Skeletal muscle tissue (tissue), 4 donors: ENCODE measurements around the gene ZDHHC11. TPM values are rescaled to one million over a fixed set of nuclear protein-coding genes. Genes with fewer than 3 reads are reported as not detected.
"Not testable (repeated sequence)": the region's sequence is repeated elsewhere in the genome, so short reads cannot be mapped to it uniquely, and the experiment has no call there.

ENCODE experiments used
- H3K27ac ChIP-seq: one replicate; pipeline ENCODE4 v1.7.0; 2013; ENCODE audit warnings: mild to moderate bottlenecking, low read depth, low read length, inconsistent platforms
- H3K27me3 ChIP-seq, 3 donors: one replicate each; pipeline ENCODE4 v1.7.0; 2013; ENCODE audit warnings: low read length in 3 of 3; ENCODE audit not compliant: control insufficient read depth in 3 of 3, insufficient read depth in 3 of 3
- H3K36me3 ChIP-seq, 3 donors: one replicate each; pipeline ENCODE4 v1.7.0; 2013; ENCODE audit warnings: low read length in 3 of 3; ENCODE audit not compliant: control insufficient read depth in 3 of 3, insufficient read depth in 3 of 3
- H3K4me1 ChIP-seq, 3 donors: one replicate each; pipeline ENCODE4 v1.7.0; 2013; ENCODE audit warnings: low read length in 3 of 3, mild to moderate bottlenecking in 3 of 3; ENCODE audit not compliant: control insufficient read depth in 3 of 3, insufficient read depth in 3 of 3
- H3K4me3 ChIP-seq, 3 donors: one replicate each; pipeline ENCODE4 v1.7.0; 2013; ENCODE audit warnings: low read length in 3 of 3
- H3K9ac ChIP-seq, 3 donors: one replicate each; pipeline ENCODE4 v1.7.0; 2013; ENCODE audit warnings: low read length in 3 of 3, mild to moderate bottlenecking in 3 of 3, moderate library complexity in 2 of 3, low read depth in 1 of 3
- H3K9me3 ChIP-seq, 3 donors: one replicate each; pipeline ENCODE4 v1.7.0; 2013; ENCODE audit warnings: low read length in 3 of 3; ENCODE audit not compliant: control insufficient read depth in 3 of 3
- total RNA-seq: library from RNA; depleted of rRNA; stranded (reverse); fragments of >200 nt; gene quantifications from one replicate; pipeline ENCODE4 v1.2.3, GENCODE V29; 2014
- donor health status: Osteomylitis.

Gene ZDHHC11
- total RNA-seq, 1 donor from 2014 or later = 1.0 TPM

GRCh38 chr5:762996-763395, 87.8 kb downstream of the ZDHHC11 start:
- not testable (repeated sequence) for H3K9me3 ChIP-seq, H3K27me3 ChIP-seq, H3K27ac ChIP-seq, H3K4me3 ChIP-seq, H3K9ac ChIP-seq
- Histone ChIP-seq H3K36me3 (peaks cover 14 to 33% (median 20%) of the 10 kb centered on the region in 3 donors), H3K4me1 (peaks cover 17 to 22% (median 19%) of the 10 kb centered on the region in 3 donors)

GRCh38 chr5:761854-762710, 88.7 kb downstream of the ZDHHC11 start:
- Histone ChIP-seq H3K36me3 (peaks cover 13 to 30% (median 18%) of the 10 kb centered on the region in 3 donors), H3K27me3 (no peaks in the 10 kb centered on the region), H3K4me3 (no peak overlapping the region), H3K4me1 (peaks cover 26 to 31% (median 28%) of the 10 kb centered on the region in 3 donors), H3K9me3 (no peaks in the 10 kb centered on the region), H3K9ac (peak overlapping the region in 2 of 3 donors; percentile 54 to 61), H3K27ac (no peak overlapping the region)

GRCh38 chr5:761059-761771, 89.6 kb downstream of the ZDHHC11 start:
- H3K4me3 ChIP-seq = no peak overlapping the region
- no peak overlapping the region for H3K27ac ChIP-seq
- peak overlapping the region in 1 of 3 donors; percentile 8 for H3K9ac ChIP-seq
- H3K9me3 ChIP-seq = no peaks in the 10 kb centered on the region
- peaks cover 30 to 40% (median 35%) of the 10 kb centered on the region in 3 donors for H3K4me1 ChIP-seq
- H3K27me3 ChIP-seq = no peaks in the 10 kb centered on the region
- peaks cover 7 to 22% (median 10%) of the 10 kb centered on the region in 3 donors for H3K36me3 ChIP-seq

GRCh38 chr5:760363-761058, 90.3 kb downstream of the ZDHHC11 start:
- Histone ChIP-seq H3K27me3 (no peaks in the 10 kb centered on the region), H3K9ac (peak overlapping the region in 1 of 3 donors; percentile 8), H3K36me3 (peaks cover 0 to 14% (median 5%) of the 10 kb centered on the region in 3 donors), H3K4me3 (no peak overlapping the region), H3K27ac (no peak overlapping the region), H3K4me1 (peaks cover 30 to 43% (median 37%) of the 10 kb centered on the region in 3 donors), H3K9me3 (no peaks in the 10 kb centered on the region)

DNA sequence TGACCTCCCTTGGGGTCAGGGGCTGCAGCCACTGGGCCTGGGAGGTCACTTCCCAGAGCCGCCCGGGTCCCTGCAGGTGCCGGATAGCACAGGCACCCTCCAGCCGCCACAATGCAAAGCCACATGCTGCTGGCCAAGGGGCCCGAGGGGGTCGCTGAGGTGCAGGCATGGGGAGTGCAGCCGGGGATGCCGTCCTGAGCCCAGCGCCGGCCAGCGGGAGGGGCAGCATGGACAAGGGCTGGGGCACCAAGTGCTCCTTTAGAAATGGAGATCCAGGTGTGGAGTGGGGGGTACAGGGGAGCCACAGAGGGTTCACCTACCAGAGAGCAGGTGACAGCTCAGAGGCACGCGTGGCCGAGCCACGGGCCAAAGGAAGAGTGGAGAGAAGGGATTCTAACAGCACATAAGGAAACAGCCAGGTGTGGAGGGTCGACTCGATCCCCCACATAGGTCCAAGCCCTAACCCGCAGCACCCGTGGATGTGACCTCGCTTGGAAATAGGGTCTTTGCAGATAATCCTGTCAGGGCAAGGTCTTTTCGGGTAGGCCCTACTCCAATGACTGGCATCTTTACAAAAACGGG, 90.9 kb downstream of the ZDHHC11 start:
- H3K9ac ChIP-seq = peak overlapping the region in 1 of 3 donors; percentile 85
- H3K9me3 ChIP-seq = no peaks in the 10 kb centered on the region
- peaks cover 30 to 43% (median 37%) of the 10 kb centered on the region in 3 donors for H3K4me1 ChIP-seq
- H3K27ac ChIP-seq = no peak overlapping the region
- peaks cover 0 to 10% (median 5%) of the 10 kb centered on the region in 3 donors for H3K36me3 ChIP-seq
- H3K27me3 ChIP-seq = no peaks in the 10 kb centered on the region
- peak overlapping the region in 1 of 3 donors; percentile 59 for H3K4me3 ChIP-seq

- Histone ChIP-seq H3K4me3 (peak overlapping the region; percentile 59 to 77 (median 59)), H3K4me1 (peaks cover 30 to 43% (median 37%) of the 10 kb centered on the region in 3 donors), H3K9ac (peak overlapping the region; percentile 27 to 85 (median 29)), H3K27ac (peak overlapping the region; percentile 29), H3K27me3 (no peaks in the 10 kb centered on the region), H3K36me3 (peaks cover 0 to 8% (median 5%) of the 10 kb centered on the region in 3 donors), H3K9me3 (no peaks in the 10 kb centered on the region)
These were observed 91.6 kb downstream of the ZDHHC11 start for GRCh38 chr5:759111-759751.

GRCh38 chr5:758698-759053, 92.1 kb downstream of the ZDHHC11 start:
- no peaks in the 10 kb centered on the region for H3K27me3 ChIP-seq
- peaks cover 0 to 5% (median 4%) of the 10 kb centered on the region in 3 donors for H3K36me3 ChIP-seq
- no peaks in the 10 kb centered on the region for H3K9me3 ChIP-seq
- H3K4me1 ChIP-seq = peaks cover 30 to 43% (median 37%) of the 10 kb centered on the region in 3 donors
- H3K27ac ChIP-seq = peak overlapping the region; percentile 29
- peak overlapping the region; percentile 59 to 77 (median 59) for H3K4me3 ChIP-seq
- H3K9ac ChIP-seq = peak overlapping the region; percentile 29 to 85 (median 40)

DNA sequence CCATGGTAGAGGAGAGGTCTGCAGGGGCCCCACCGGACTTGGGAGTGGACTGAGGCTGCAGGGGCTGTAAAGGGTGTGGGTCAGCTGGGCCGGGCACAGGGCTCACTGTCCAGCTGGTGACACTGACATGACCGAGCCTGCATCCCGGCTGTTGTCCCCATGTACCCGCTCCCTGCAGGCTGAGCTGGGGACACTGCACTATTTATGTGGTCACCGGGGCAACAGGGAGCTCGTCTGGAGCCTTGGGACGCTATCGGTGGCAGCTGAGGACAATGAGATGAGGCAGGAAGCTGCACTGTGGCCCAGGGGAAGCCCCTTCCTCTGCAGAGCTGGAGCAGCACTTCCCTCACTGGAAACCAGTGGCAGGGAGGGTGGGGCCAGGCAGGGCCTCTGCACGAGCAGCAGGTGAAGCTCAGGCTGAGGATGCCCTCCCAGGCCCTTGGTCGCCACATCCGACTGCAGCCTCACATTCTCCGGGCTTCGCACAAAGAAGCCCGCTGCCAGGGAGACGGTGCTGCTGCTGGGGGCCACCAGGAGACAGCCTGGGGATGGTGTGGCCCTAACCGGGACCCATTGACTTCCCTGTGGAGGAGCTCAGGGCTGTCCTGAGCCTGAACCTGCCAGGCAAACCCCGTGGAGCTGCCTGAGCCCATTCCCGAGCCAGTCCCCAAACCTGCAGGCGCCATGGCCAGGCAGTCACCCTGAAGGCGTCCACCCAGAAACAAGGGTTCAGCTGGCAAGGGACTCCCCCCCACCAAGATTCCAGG, 92.7 kb downstream of the ZDHHC11 start:
- Histone ChIP-seq H3K27ac (peak overlapping the region; percentile 29), H3K9ac (peak overlapping the region; percentile 29 to 85 (median 40)), H3K4me3 (peak overlapping the region; percentile 59 to 77 (median 59)), H3K4me1 (peaks cover 30 to 43% (median 37%) of the 10 kb centered on the region in 3 donors), H3K27me3 (no peaks in the 10 kb centered on the region), H3K36me3 (peaks cover 0 to 5% (median 0%) of the 10 kb centered on the region in 3 donors), H3K9me3 (no peaks in the 10 kb centered on the region)
